ENCODE measurements around the gene AK2. TPM values are rescaled to one million over a fixed set of nuclear protein-coding genes. Genes with fewer than 3 reads are reported as not detected.

The AK2 gene
- 424 and 447 TPM in 2 replicates for total RNA-seq (2013; cell fraction: nucleolus; rRNA removed)
- total RNA-seq (2014; rRNA removed), result 191 and 229 TPM in 2 replicates
- 284 and 290 TPM in 2 replicates for total RNA-seq (2014; rRNA removed; fragmentation: Illumina TruSeq; extraction: Trizol)
- total RNA-seq (2021), result 272 and 290 TPM in 2 replicates
- 86.3 TPM for polyA plus RNA-seq (2011; ENCODE audit: low read depth)
- polyA plus RNA-seq (2011; rRNA removed), result 415 and 485 TPM in 2 replicates
- polyA plus RNA-seq (2011; cell fraction: cytosol; rRNA removed), result 398 and 633 TPM in 2 replicates
- 263 and 302 TPM in 2 replicates for polyA plus RNA-seq (2011; cell fraction: nucleus; rRNA removed)
- polyA plus RNA-seq (2012), result 170 and 192 TPM in 2 replicates
- 500 and 533 TPM in 2 replicates for polyA plus RNA-seq (2014; fragmentation: Illumina TruSeq; extraction: Trizol)
- 10 to 100 TPM; 52.3 to 80.3 TPM for polyA plus RNA-seq (2014; fragmentation: Nextera tagmentation; extraction: Ambion mirVana)
- polyA plus RNA-seq (2014; rRNA removed), result 248 and 259 TPM in 2 replicates
- polyA plus RNA-seq (2016; fragmentation: Nextera tagmentation; extraction: Ambion mirVana), result 100 to 1,000 TPM; 347 to 359 TPM
- polyA minus RNA-seq (2011; rRNA and poly(A)+ RNA removed), result 119 and 142 TPM in 2 replicates
- polyA minus RNA-seq (2011; cell fraction: cytosol; rRNA and poly(A)+ RNA removed), result 81.6 and 83.8 TPM in 2 replicates
- 73.0 and 82.6 TPM in 2 replicates for polyA minus RNA-seq (2011; cell fraction: nucleus; rRNA and poly(A)+ RNA removed)
- Bru-seq, nascent RNA, result percentile 93 among the genes with signal in this experiment
- percentile 95 among the genes with signal in this experiment for BruChase-seq, experiment 1, labeled RNA remaining after a 6-hour chase
- percentile 93 among the genes with signal in this experiment for BruChase-seq, experiment 2, labeled RNA remaining after a 2-hour chase
- long read RNA-seq, experiment 1, transcript AK2-201 (6 exons, 1,021 nt), result minor isoform, 80 of 315 reads
- long read RNA-seq, experiment 1, transcript AK2-202 (7 exons, 3,586 nt), result major isoform, 207 of 315 reads
- long read RNA-seq, experiment 1, transcript AK2-206 (5 exons, 811 nt), result minor isoform, 10 of 315 reads
- long read RNA-seq, experiment 1, partial matches to known transcripts, result 4 of 315 reads
- long read RNA-seq, experiment 1, other reads (novel, unspliced or antisense), result 13 of 315 reads
- long read RNA-seq, experiment 2, transcript AK2-202 (7 exons, 3,586 nt), result major isoform, 388 of 649 reads
- long read RNA-seq, experiment 2, transcript AK2-206 (5 exons, 811 nt), result minor isoform, 18 of 649 reads
- long read RNA-seq, experiment 2, transcript AK2-201 (6 exons, 1,021 nt), result minor isoform, 88 of 649 reads
- long read RNA-seq, experiment 2, transcript AK2-210 (6 exons, 936 nt), result minor isoform, 5 of 649 reads
- long read RNA-seq, experiment 2, partial matches to known transcripts, result 79 of 649 reads
- long read RNA-seq, experiment 2, other reads (novel, unspliced or antisense), result 63 of 649 reads

DNA sequence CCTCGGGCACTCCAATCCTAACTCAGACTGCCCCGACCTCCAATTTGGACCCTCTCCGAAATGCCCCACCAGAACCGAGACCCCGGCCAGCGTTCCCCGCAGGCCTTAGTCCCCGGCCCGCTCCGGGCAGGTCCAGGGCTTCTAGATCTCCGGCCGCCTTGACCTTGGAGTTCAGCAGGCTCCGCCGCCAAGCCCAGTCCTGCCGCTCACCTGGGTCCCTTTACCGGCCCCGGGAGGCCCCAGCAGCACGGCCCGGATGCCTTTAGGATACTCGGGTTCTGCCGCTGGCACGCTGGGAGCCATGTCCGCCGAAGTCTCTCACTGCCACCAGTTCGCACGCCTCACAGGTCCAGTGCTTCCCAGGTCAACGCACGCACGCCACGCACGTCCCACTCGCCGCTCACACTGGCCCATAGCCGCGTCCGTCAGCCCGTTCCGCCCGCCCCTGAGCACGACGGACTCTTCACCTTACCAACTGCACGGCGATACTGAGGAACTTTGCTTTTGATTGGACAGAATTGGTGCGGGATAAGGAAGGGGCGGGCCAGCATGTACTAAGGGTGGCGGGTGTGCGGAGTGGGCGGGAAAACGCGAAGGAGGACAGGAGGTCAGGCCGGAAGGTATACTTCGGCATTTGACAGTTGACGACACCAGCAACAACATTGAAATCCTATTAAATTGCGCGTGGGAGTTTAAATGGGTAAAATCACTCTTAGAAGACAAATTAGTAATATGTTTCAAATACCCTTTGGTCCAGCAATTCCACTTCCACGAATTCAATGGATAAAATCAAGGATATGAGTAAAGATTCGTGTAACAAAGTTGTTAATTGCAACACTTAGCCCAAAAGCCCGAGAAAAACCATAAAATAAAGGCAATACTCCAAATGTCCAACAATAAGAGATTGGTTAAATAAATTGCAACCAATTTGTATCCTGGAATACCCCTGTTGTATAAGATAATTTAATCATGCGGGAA lies at the start of gene AK2:
TSS of gene AK2 (minus strand) at position 358 of the 978 bp plus-strand sequence. CDS start at position 303, 55 bp downstream.
- SMC1A ChIA-PET (ENCODE audit: uncharacterized antibody, unreplicated experiment), result interaction anchor here (0.7 to 3.3 kb wide), 5 partner anchors 12 to 104 kb away, joined by 3 to 16 read pairs (median 3); no protein-coding TSS in a partner anchor
- ATAC-seq (peak; percentile 99), DNase-seq (ENCODE audit: low read depth, low spot score) (peak; percentile 98), FAIRE-seq (peak; percentile 99)
- POLR2A ChIA-PET, result interaction anchor here (1.9 kb wide), 1 partner anchor 9 kb away, joined by 6 read pairs; no protein-coding TSS in a partner anchor
- no peaks in the 10 kb centered on the region for H3K9me3 ChIP-seq (replicated peaks; ENCODE audit: control insufficient read depth, insufficient read depth, low read length)
- peak within 1 kb of the TSS; percentile 90 for H3K9ac ChIP-seq (ENCODE audit: control insufficient read depth, insufficient read depth, low read length)
- H3K36me3 ChIP-seq (ENCODE audit: control insufficient read depth in 2 of 2, insufficient read depth in 2 of 2, low read length in 1 of 2), result peaks cover 0 to 10% of the 10 kb centered on the region in 2 experiments; a peak in 1 of 4 replicates
- WGBS (ENCODE audit: insufficient coverage, insufficient replicate concordance, low lambda C conversion rate, missing lambda C conversion rate), result 6% methylated on average over 59 of the region's 59 CpGs
- CTCF ChIA-PET, result interaction anchor here (0.6 to 2.0 kb wide), 2 partner anchors 56 to 161 kb away, joined by 3 to 4 read pairs; no protein-coding TSS in a partner anchor
- peak within 1 kb of the TSS; percentile 87 for H3K27ac ChIP-seq (ENCODE audit: control insufficient read depth, insufficient read depth)
- H3K79me2 ChIP-seq (ENCODE audit: control insufficient read depth, insufficient read depth, low read length), result peaks cover 49% of the 10 kb centered on the region
- H3K4me3 ChIP-seq, result peak within 1 kb of the TSS; percentile 88
- 0 out of 2 replicates have a peak, but pooled peaks cover 3% of the 10 kb centered on the region for H4K20me1 ChIP-seq (ENCODE audit: control insufficient read depth, insufficient read depth)
- intact Hi-C loops (cut with micrococcal nuclease; ENCODE audit: unreplicated experiment) (loop anchor here (2.0 to 5.0 kb wide), 2 partner anchors 56 to 75 kb away; partner anchors contain the start of gene RNF19B), in situ Hi-C loops (cut with MboI) (no loop called here)
- no peaks in the 10 kb centered on the region for H3K27me3 ChIP-seq (replicated peaks in 1 of 2; ENCODE audit: control insufficient read depth in 2 of 2, insufficient read depth in 2 of 2, low read length in 1 of 2)
- RAD21 ChIA-PET (ENCODE audit: unreplicated experiment), result interaction anchor here (2.0 kb wide), 1 partner anchor 45 kb away, joined by 6 read pairs; no protein-coding TSS in a partner anchor
- H3K4me2 ChIP-seq (ENCODE audit: control insufficient read depth, insufficient read depth), result peak within 1 kb of the TSS; percentile 93
- BruUV-seq (replicated peaks), result no TSS peak
- peaks cover 8% of the 10 kb centered on the region for H3K4me1 ChIP-seq (ENCODE audit: control insufficient read depth, insufficient read depth, low read length)
- H2AFZ ChIP-seq (ENCODE audit: control insufficient read depth, low read depth, low read length), result peak within 1 kb of the TSS; percentile 33
- TF ChIP-seq, protein P1, sequence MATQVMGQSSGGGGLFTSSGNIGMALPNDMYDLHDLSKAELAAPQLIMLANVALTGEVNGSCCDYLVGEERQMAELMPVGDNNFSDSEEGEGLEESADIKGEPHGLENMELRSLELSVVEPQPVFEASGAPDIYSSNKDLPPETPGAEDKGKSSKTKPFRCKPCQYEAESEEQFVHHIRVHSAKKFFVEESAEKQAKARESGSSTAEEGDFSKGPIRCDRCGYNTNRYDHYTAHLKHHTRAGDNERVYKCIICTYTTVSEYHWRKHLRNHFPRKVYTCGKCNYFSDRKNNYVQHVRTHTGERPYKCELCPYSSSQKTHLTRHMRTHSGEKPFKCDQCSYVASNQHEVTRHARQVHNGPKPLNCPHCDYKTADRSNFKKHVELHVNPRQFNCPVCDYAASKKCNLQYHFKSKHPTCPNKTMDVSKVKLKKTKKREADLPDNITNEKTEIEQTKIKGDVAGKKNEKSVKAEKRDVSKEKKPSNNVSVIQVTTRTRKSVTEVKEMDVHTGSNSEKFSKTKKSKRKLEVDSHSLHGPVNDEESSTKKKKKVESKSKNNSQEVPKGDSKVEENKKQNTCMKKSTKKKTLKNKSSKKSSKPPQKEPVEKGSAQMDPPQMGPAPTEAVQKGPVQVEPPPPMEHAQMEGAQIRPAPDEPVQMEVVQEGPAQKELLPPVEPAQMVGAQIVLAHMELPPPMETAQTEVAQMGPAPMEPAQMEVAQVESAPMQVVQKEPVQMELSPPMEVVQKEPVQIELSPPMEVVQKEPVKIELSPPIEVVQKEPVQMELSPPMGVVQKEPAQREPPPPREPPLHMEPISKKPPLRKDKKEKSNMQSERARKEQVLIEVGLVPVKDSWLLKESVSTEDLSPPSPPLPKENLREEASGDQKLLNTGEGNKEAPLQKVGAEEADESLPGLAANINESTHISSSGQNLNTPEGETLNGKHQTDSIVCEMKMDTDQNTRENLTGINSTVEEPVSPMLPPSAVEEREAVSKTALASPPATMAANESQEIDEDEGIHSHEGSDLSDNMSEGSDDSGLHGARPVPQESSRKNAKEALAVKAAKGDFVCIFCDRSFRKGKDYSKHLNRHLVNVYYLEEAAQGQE (IDR thresholded peaks at IDR 0.05; ENCODE audit: low read depth, low read length), result no peak
- TF ChIP-seq, protein P2, sequence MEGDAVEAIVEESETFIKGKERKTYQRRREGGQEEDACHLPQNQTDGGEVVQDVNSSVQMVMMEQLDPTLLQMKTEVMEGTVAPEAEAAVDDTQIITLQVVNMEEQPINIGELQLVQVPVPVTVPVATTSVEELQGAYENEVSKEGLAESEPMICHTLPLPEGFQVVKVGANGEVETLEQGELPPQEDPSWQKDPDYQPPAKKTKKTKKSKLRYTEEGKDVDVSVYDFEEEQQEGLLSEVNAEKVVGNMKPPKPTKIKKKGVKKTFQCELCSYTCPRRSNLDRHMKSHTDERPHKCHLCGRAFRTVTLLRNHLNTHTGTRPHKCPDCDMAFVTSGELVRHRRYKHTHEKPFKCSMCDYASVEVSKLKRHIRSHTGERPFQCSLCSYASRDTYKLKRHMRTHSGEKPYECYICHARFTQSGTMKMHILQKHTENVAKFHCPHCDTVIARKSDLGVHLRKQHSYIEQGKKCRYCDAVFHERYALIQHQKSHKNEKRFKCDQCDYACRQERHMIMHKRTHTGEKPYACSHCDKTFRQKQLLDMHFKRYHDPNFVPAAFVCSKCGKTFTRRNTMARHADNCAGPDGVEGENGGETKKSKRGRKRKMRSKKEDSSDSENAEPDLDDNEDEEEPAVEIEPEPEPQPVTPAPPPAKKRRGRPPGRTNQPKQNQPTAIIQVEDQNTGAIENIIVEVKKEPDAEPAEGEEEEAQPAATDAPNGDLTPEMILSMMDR (IDR thresholded peaks at IDR 0.05 in 2 of 3, conservative IDR thresholded peaks at IDR 0.05 in 1 of 3; ENCODE audit: control insufficient read depth in 2 of 3, extremely low read depth in 1 of 3, insufficient read depth in 1 of 3, low read depth in 3 of 3, low read length in 3 of 3), result no peak
- TF ChIP-seq, protein P3, sequence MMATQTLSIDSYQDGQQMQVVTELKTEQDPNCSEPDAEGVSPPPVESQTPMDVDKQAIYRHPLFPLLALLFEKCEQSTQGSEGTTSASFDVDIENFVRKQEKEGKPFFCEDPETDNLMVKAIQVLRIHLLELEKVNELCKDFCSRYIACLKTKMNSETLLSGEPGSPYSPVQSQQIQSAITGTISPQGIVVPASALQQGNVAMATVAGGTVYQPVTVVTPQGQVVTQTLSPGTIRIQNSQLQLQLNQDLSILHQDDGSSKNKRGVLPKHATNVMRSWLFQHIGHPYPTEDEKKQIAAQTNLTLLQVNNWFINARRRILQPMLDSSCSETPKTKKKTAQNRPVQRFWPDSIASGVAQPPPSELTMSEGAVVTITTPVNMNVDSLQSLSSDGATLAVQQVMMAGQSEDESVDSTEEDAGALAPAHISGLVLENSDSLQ (IDR thresholded peaks at IDR 0.05), result peak; percentile 100
- no peak for TF ChIP-seq MTA3 (IDR thresholded peaks at IDR 0.05; ENCODE audit: borderline replicate concordance, low read length)
- peak; percentile 93 for TF ChIP-seq CREB1 (IDR thresholded peaks at IDR 0.05; ENCODE audit: low read depth)
- no peak for TF ChIP-seq TCF3 (IDR thresholded peaks at IDR 0.05; ENCODE audit: borderline replicate concordance, insufficient read depth, low read depth, low read length)
- peak; percentile 97 for TF ChIP-seq NFYB (IDR thresholded peaks at IDR 0.05; ENCODE audit: insufficient read depth, low read depth, low read length)
